ENCODE measurements around the gene CHAT.

Gene CHAT

GRCh38 chr10:49631975-49632374 lies 18.1 kb downstream of the CHAT start:
- DNase-seq (ENCODE audit: low read depth in 2 of 2), result no peak

GRCh38 chr10:49632406-49633317 lies 18.8 kb downstream of the CHAT start:
- DNase-seq (ENCODE audit: low read depth in 2 of 2), result no peak

GRCh38 chr10:49633327-49634068 lies 19.7 kb downstream of the CHAT start:
- DNase-seq (ENCODE audit: low read depth in 2 of 2), result no peak

- no peak for DNase-seq (ENCODE audit: low read depth in 2 of 2)
These were observed 20.3 kb downstream of the CHAT start for GRCh38 chr10:49634069-49634660.

- no peak for DNase-seq (ENCODE audit: low read depth in 2 of 2)
These were observed 28.5 kb downstream of the CHAT start for GRCh38 chr10:49642311-49642710.

GRCh38 chr10:49643241-49644034 lies 29.6 kb downstream of the CHAT start:
- no peak for DNase-seq (ENCODE audit: low read depth in 2 of 2)

GRCh38 chr10:49644035-49644646 lies 30.3 kb downstream of the CHAT start:
- no peak for DNase-seq (ENCODE audit: low read depth in 2 of 2)

GRCh38 chr10:49645417-49645816 lies 31.6 kb downstream of the CHAT start:
- DNase-seq (ENCODE audit: low read depth in 2 of 2), result no peak

GRCh38 chr10:49645871-49646870 lies 32.3 kb downstream of the CHAT start:
- no peak for DNase-seq (ENCODE audit: low read depth in 2 of 2)

GRCh38 chr10:49647554-49647953 lies 33.7 kb downstream of the CHAT start:
- no peak for DNase-seq (ENCODE audit: low read depth in 2 of 2)

- no peak for DNase-seq (ENCODE audit: low read depth in 2 of 2)
These were observed 34.4 kb downstream of the CHAT start for GRCh38 chr10:49647985-49648795.

GRCh38 chr10:49649294-49649693 lies 35.5 kb downstream of the CHAT start:
- DNase-seq (ENCODE audit: low read depth in 2 of 2), result peak in 1 of 2 donors; percentile 3

- DNase-seq (ENCODE audit: low read depth in 2 of 2), result no peak
These were observed 36.3 kb downstream of the CHAT start for GRCh38 chr10:49649936-49650723.

GRCh38 chr10:49650724-49651034 lies 36.8 kb downstream of the CHAT start:
- no peak for DNase-seq (ENCODE audit: low read depth in 2 of 2)

GRCh38 chr10:49651039-49651835 lies 37.4 kb downstream of the CHAT start:
- no peak for DNase-seq (ENCODE audit: low read depth in 2 of 2)

GRCh38 chr10:49651917-49652316 lies 38.1 kb downstream of the CHAT start:
- no peak for DNase-seq (ENCODE audit: low read depth in 2 of 2)

- no peak for DNase-seq (ENCODE audit: low read depth in 2 of 2)
These were observed 38.8 kb downstream of the CHAT start for GRCh38 chr10:49652421-49653272.

Measured in activated CD4-positive, alpha-beta T cell treated with anti-CD3 and anti-CD28 coated beads for 24 hours (primary cell).